Cardiac fibroblast (primary cell): Measurements from ENCODE around the gene ENTHD1.
"Not testable (repeated sequence)": the region's sequence is repeated elsewhere in the genome, so short reads cannot be mapped to it uniquely, and the experiment has no call there.

ENCODE experiments used
- DNase-seq, 2 donors: peaks; one replicate each; pipeline versions ENCODE4 v3.0.0 to v3.0.0-alpha.2; 2010; ENCODE audit warnings: low read depth in 2 of 2
- H3K4me3 ChIP-seq, 2 donors: replicated peaks in 1 of 2; 1 replicate in 1 of 2; 2 replicates in 1 of 2; pipeline ENCODE4 v1.5.1; 2011; ENCODE audit warnings: low read depth in 2 of 2, low read length in 2 of 2, mild to moderate bottlenecking in 2 of 2, moderate library complexity in 1 of 2
- TF ChIP-seq, protein P1 (sequence below): IDR thresholded peaks from one replicate; pipeline ENCODE4 v1.5.1; 2011; ENCODE audit warnings: low read depth, mild to moderate bottlenecking, low read length, inconsistent platforms

ENTHD1 gene

DNA sequence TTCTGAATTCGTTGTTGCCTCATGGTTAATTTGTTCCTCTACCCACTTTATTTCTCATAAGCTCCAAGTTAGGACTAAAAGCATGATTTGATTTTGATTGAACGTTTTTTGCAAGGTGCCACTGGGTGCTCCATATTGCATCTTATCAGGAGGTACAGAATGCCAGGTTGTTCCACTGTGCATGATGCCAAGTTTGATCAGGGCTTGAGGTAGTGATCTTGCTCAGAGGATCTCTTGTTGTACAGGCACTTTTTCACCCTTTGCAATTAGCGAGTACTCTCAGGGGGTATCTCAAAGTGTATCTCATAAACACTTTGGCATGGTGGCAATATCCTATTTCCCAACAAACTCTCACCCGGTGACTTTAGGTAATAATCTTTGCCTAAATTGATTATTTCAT is 11.3 kb upstream of the ENTHD1 start:
- no peak for DNase-seq
- TF ChIP-seq, protein P1, sequence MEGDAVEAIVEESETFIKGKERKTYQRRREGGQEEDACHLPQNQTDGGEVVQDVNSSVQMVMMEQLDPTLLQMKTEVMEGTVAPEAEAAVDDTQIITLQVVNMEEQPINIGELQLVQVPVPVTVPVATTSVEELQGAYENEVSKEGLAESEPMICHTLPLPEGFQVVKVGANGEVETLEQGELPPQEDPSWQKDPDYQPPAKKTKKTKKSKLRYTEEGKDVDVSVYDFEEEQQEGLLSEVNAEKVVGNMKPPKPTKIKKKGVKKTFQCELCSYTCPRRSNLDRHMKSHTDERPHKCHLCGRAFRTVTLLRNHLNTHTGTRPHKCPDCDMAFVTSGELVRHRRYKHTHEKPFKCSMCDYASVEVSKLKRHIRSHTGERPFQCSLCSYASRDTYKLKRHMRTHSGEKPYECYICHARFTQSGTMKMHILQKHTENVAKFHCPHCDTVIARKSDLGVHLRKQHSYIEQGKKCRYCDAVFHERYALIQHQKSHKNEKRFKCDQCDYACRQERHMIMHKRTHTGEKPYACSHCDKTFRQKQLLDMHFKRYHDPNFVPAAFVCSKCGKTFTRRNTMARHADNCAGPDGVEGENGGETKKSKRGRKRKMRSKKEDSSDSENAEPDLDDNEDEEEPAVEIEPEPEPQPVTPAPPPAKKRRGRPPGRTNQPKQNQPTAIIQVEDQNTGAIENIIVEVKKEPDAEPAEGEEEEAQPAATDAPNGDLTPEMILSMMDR: no peak
- no peak overlapping the region for H3K4me3 ChIP-seq

DNA sequence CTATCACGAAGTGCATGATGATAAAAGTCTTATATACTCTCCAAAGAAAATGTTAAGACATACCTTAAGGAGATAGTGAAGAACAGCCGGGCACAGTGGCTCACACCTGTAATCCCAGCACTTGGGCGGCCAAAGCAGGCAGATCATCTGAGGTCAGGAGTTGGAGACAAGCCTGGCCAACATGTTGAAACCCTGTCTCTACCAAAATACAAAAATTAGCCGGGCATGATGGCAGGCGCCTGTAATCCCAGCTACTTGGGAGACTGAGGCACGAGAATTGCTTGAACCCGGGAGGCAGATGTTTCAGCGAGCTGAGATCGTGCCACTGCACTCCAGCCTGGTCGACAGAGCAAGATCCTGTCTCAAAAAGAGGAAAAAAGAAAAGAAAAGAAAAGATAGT is 10.5 kb upstream of the ENTHD1 start:
- H3K4me3 ChIP-seq, DNase-seq: not testable (repeated sequence)

DNA sequence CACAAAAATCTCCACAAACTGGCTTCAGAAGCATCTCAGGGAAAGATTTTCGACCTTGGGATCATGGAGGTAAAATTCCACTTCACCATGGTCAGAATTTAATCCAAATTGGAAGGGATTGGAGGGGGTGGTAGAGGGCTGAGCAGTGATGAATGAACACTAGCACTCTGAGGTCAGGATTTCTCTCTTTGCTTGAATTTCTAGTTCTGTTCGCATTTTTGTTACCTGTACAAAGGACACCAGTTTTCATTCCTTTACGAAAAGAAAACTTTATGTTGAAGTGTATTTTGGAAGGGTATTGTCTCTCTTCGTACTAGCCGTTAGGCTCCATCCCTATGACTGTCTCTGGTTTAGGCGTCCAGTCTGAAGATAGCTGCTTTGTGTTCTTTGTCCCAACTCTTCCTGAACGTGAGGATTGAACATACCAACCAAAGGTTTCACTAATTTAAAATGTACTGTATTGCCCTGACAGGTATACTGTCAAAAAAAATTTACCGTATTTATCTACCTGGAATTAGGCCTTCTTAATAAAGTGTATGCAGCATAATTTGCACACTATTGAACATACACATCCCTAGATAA is 8.1 kb upstream of the ENTHD1 start:
- H3K4me3 ChIP-seq: no peak overlapping the region
- TF ChIP-seq, protein P1: no peak
- no peak for DNase-seq

DNA sequence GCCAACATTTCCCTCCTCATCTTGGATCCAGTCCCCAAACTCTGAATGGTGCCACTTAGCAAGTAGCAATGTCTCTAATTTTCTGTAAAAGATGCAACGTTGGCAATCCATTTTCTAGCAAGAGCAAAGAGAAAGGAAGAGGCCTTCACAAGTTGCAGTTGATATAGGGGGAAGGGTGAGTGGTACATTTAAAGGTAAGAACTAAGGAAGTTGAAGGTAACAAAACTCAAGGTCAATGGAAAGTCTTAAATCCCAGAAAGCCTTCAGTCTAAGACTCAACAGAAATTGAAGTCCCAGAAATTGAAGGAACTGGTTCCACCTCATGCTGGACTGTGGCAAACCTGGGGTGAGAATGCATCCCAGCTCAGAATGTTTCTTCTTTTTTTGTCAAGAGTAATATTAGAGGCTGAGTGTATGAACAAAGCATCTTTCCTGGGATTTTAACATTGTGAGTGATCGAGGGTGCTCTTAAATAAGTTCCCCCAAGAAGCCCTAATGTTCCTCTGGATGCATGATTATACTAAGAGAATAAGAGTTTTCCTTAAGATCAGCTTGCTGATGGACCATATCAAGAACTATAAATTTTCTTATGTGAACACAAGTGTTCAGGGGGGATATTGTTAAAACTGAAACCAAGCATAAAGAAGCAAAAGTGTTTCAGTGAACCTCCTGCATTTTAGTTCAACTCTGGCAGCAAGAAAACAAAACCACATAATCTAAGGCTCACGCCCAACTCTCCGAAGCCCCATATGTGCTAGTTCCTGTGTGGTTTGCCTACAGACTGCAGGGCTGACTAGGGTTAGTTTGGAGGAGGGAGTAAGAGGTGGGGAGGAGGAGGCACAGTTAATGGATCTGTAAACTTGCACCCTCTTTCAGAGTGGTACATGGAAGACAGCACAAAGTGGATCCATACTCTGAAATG is 7.0 kb upstream of the ENTHD1 start, which contains the start of gene GRAP2:
TSS of gene GRAP2 (plus strand) at position 779 of the 922 bp plus-strand sequence. CDS start 46,023 bp downstream, outside the sequence.
- no peak within 1 kb of the TSS for H3K4me3 ChIP-seq
- no peak for DNase-seq
- TF ChIP-seq, protein P1: no peak

DNA sequence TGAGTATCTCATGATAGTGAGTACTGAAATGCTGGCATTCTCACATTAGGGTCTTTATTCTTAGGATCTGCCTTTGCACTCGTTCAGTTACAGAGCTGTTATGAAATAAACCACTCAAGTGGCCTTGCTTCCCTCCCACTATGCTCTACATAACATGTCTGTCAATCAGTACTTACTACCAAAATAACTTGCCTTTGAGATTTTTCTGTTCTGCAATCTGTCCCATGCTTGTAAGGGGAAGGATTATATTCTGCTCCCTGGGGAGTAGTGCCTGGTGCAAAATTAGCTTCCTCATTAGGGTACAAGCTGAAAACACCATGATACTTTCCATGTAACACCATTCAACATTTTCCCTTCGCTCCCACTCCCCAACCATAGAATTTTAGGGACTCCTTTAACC is 5.4 kb upstream of the ENTHD1 start:
- TF ChIP-seq, protein P1: no peak
- no peak overlapping the region for H3K4me3 ChIP-seq
- DNase-seq: no peak

DNA sequence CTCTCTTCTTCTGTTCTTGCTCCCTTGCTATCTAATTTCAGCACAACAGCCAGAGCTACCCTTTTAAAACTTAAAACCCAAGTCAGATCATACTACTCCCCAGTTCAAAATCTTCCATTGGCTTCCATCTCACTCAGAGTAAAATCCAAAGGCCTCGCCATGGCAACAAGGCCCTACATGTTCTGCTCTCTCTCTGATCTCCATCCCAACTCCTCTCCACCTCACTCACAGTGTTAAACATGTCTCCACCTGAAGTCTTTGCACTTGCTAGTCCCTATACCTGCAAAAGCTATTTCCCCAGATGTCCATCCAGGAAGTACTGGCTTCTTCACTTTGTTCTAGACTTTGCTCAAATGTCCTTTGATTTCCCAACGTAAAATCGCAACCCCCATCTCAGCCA is 4.3 kb upstream of the ENTHD1 start:
- no peak overlapping the region for H3K4me3 ChIP-seq
- TF ChIP-seq, protein P1: no peak
- no peak for DNase-seq

DNA sequence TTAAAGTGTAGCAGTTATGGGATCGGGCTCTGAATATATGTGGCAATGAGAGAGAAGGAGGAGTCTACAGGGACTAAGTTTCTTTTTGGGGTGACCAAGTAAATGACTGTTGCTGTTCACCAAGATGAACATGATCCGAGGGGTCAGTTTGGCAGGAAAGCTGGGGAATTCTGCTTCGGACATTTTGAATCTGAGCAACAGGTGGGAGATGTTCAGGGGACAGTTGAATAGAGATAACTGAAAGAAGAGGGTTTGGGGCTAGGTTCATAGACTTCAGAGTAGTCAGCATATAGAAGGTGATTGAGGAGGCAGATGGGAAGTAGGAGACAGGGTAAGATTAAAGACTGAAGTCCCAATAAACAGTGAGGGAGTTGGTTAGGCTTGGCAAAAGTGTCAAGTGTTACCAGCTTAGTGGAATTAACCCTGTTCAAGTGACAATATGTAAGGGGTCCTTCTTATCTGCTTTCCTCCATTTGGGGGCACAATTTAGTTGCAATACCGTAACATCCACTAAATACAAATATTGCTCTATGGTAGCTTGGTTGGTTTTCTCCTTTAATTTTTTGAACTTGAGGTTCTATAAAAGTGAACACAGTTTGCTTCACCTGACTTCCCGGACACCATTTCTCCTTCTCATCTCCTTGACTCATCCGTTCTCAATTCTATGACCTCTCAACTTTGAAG is 2.9 kb upstream of the ENTHD1 start:
- TF ChIP-seq, protein P1: no peak
- H3K4me3 ChIP-seq: no peak overlapping the region

More for the DNA sequence above, 2.9 kb upstream of the ENTHD1 start:
- DNase-seq: no peak
